ENCODE results near the gene SMPD4.
"Not testable (repeated sequence)": the region's sequence is repeated elsewhere in the genome, so short reads cannot be mapped to it uniquely, and the experiment has no call there.

Gene SMPD4

GRCh38 chr2:130154773-130155765 is 26.3 kb downstream of the SMPD4 start:
- ATAC-seq (no peak), DNase-seq (no peak)
- H3K4me1 Mint-ChIP-seq: peaks cover 18% of the 10 kb centered on the region
- no peak overlapping the region for H3K4me3 Mint-ChIP-seq
- H3K9me3 Mint-ChIP-seq: no peaks in the 10 kb centered on the region
- no peaks in the 10 kb centered on the region for H3K27me3 Mint-ChIP-seq
- peak overlapping the region in 1 of 2 donors; percentile 59 for H3K27ac Mint-ChIP-seq

DNA sequence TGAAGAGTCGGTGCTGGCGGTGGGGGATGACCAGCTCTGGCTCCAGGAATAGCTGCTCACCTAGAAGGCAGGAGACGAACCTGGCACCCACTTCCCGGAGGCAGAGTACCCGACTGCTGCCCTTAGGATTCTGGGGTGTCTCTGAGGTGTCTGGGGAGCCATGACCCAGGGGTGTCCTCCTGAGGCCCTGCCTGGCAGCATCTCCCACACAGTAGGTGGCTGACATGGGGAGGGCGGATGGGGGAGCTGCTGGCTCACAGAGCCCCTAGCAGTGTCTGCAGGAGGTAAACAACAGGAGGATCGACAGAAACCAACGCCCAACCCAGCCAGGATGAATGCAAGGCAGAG is 27.0 kb downstream of the SMPD4 start:
- not testable (repeated sequence) for H3K27ac Mint-ChIP-seq, ATAC-seq

GRCh38 chr2:130153721-130154422 is 27.5 kb downstream of the SMPD4 start:
- not testable (repeated sequence) for DNase-seq, H3K27ac Mint-ChIP-seq, H3K4me3 Mint-ChIP-seq, ATAC-seq, H3K27me3 Mint-ChIP-seq, H3K9me3 Mint-ChIP-seq
- peaks cover 18% of the 10 kb centered on the region for H3K4me1 Mint-ChIP-seq

More for the DNA sequence above, 27.0 kb downstream of the SMPD4 start:
- not testable (repeated sequence) for H3K27me3 Mint-ChIP-seq, H3K4me3 Mint-ChIP-seq, H3K9me3 Mint-ChIP-seq, DNase-seq
- H3K4me1 Mint-ChIP-seq: peaks cover 18% of the 10 kb centered on the region

- H3K9me3 Mint-ChIP-seq: no peaks in the 10 kb centered on the region
Observed at GRCh38 chr2:130152816-130153595, 28.4 kb downstream of the SMPD4 start.

DNA sequence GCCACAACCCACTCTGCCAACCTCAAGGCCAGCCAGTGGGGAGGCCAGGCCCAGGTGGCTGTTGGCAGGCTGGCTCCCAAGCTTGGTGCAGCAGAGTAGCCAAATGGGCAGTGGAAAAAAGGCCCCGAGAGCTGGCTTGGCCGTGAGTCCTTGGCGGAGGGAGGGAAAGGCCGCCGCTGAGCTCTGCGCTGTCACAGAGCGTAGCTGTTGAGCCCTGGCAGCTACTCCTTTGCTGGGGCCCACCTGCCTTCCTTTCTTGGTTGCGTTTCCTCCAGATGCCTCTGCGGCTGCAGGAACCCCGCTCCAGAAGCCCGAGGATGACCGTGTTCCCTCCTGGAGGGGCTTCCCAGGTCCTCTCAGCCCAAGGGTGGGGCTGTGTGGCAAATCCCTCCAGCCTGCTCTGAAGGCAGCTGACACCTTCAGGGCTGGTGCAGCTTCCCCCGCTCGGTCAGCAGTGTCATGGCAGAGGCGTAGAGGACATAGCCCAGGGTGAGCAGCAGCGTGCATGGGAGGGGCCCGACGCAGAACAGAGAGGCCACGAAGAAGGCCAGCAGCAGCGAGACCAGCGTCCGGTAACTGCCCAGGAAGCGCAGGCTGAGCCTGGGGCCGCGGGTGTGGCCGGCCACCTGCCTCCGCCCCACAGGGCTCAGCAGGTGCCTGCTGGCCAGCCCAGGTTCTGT is 29.1 kb downstream of the SMPD4 start:
- not testable (repeated sequence) for H3K27me3 Mint-ChIP-seq, DNase-seq, H3K4me1 Mint-ChIP-seq, ATAC-seq, H3K27ac Mint-ChIP-seq, H3K9me3 Mint-ChIP-seq, H3K4me3 Mint-ChIP-seq

More at GRCh38 chr2:130152816-130153595, 28.4 kb downstream of the SMPD4 start:
- Mint-ChIP-seq H3K4me3 (no peak overlapping the region), H3K27me3 (no peaks in the 10 kb centered on the region), H3K4me1 (peaks cover 11% of the 10 kb centered on the region), H3K27ac (no peak overlapping the region)
- no peak for DNase-seq
- ATAC-seq: no peak

GRCh38 chr2:130151145-130151512 is 30.3 kb downstream of the SMPD4 start:
- not testable (repeated sequence) for DNase-seq, H3K27me3 Mint-ChIP-seq, ATAC-seq, H3K4me1 Mint-ChIP-seq, H3K9me3 Mint-ChIP-seq, H3K4me3 Mint-ChIP-seq, H3K27ac Mint-ChIP-seq

- no peak overlapping the region for H3K4me3 Mint-ChIP-seq
- peak overlapping the region in 1 of 2 donors; percentile 79 for H3K27ac Mint-ChIP-seq
- DNase-seq (no peak), ATAC-seq (no peak)
- H3K27me3 Mint-ChIP-seq: peaks cover 11% of the 10 kb centered on the region
- no peaks in the 10 kb centered on the region for H3K4me1 Mint-ChIP-seq
- H3K9me3 Mint-ChIP-seq: no peaks in the 10 kb centered on the region
Observed at GRCh38 chr2:130150181-130151144, 30.9 kb downstream of the SMPD4 start.

GRCh38 chr2:130148515-130148914 is 32.9 kb downstream of the SMPD4 start:
- H3K4me3 Mint-ChIP-seq, H3K4me1 Mint-ChIP-seq, ATAC-seq, H3K9me3 Mint-ChIP-seq, DNase-seq, H3K27ac Mint-ChIP-seq: not testable (repeated sequence)
- H3K27me3 Mint-ChIP-seq: peaks cover 14% of the 10 kb centered on the region

DNA sequence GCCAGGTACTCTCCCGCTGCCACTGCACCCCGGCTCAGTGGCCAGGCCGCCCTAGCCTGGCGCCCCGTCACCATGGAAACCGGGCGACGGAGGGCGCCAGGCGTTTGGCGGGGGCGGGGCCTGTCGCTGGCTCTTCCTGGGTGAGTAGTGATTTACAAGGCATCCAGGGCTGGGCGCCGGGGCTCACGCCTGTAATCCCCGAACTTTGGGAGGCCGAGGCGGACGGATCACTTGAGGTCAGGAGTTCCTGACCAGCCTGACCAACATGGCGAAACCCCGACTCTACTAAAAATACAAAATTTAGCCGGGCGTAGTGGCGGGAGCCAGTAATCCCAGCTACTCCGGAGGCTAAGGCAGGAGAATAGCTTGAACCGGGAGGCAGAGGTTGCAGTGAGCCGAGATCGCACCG is 36.4 kb downstream of the SMPD4 start, which contains the start of gene CCDC74B:
TSS of gene CCDC74B (minus strand) at position 107 of the 409 bp plus-strand sequence. CDS start 116 bp downstream, outside the sequence.
- Mint-ChIP-seq H3K27ac (peak within 1 kb of the TSS in 1 of 2 donors; percentile 80), H3K27me3 (peaks cover 22% of the 10 kb centered on the region), H3K4me3 (peak within 1 kb of the TSS; percentile 83 to 90), H3K4me1 (peaks cover 17% of the 10 kb centered on the region)
- not testable (repeated sequence) for H3K9me3 Mint-ChIP-seq
- peak; percentile 49 to 67 for DNase-seq
- ATAC-seq: peak; percentile 83

- ATAC-seq, H3K27ac Mint-ChIP-seq, DNase-seq, H3K9me3 Mint-ChIP-seq: not testable (repeated sequence)
- Mint-ChIP-seq H3K4me3 (peak overlapping the region; percentile 83 to 90), H3K4me1 (peaks cover 17% of the 10 kb centered on the region), H3K27me3 (peaks cover 22% of the 10 kb centered on the region)
Observed at GRCh38 chr2:130143266-130144039, 37.9 kb downstream of the SMPD4 start.

DNA sequence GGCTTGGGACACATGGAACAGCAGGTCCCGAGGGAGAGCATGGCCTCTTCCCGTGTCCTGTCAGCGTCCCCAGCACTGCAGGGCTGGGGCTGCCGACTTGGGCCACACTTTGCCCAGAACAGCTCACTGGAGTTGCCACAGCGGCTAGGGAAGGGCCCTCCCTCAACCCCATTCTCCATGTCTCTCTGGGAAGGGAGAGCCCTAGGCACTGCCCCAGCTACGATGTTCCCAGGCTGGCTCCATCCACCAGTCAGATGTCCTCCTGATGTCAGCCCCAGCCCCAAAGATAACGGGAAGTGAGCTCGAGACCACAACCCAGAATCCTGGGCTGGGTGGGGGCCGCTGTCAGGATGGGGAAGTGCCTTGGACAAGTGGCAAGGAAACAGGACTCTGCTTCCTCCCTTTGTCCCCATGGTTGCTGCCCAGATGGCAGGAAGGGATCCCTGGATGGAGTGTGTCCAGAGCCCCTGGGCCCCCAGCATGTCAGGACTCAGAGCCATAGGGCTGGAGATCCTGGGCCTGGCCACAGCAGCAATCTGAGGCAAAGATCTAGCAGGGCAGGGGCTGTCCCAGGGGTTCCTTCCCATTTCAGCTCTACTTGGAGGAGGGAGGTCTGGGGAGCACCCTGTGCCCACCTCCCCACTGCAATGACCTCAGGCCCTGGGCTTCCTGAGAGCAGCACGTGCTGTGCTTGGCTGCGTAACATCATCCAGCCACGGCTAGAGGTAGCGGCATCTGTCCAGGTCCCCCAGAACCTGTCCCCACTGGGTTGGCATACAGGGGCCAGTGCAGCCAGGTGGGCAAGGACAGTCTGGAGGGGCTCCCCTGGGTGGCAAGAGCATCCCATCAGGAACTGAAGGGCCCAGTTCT is 38.8 kb downstream of the SMPD4 start:
- peak overlapping the region in 1 of 2 donors; percentile 84 for H3K4me3 Mint-ChIP-seq
- not testable (repeated sequence) for H3K27ac Mint-ChIP-seq

GRCh38 chr2:130141645-130142370 is 39.6 kb downstream of the SMPD4 start:
- peaks cover 21% of the 10 kb centered on the region for H3K27me3 Mint-ChIP-seq
- H3K4me3 Mint-ChIP-seq, H3K9me3 Mint-ChIP-seq, DNase-seq, ATAC-seq, H3K27ac Mint-ChIP-seq: not testable (repeated sequence)
- H3K4me1 Mint-ChIP-seq: peaks cover 17% of the 10 kb centered on the region

More for the DNA sequence above, 38.8 kb downstream of the SMPD4 start:
- not testable (repeated sequence) for H3K9me3 Mint-ChIP-seq, ATAC-seq, DNase-seq
- Mint-ChIP-seq H3K4me1 (peaks cover 17% of the 10 kb centered on the region), H3K27me3 (peaks cover 22% of the 10 kb centered on the region)

Measured in stimulated activated naive CD8-positive, alpha-beta T cell treated with anti-CD3 and anti-CD28 coated beads, Interleukin-15, amount 100 ng/mL, for 72 hours (primary cell).